H4 (cell line): ENCODE data around the gene PRSS22. TPM values are rescaled to one million over a fixed set of nuclear protein-coding genes. Genes with fewer than 3 reads are reported as not detected.

Experiments
- DNase-seq: peaks from one replicate; pipeline ENCODE4 v3.0.0-alpha.2; 2015; ENCODE audit warnings: low spot score
- total RNA-seq: library from RNA; depleted of rRNA; stranded (reverse); fragments of >200 nt; shearing (Covaris generic); gene quantifications from 2 replicates; pipeline ENCODE4 v1.2.3, GENCODE V29; 2014

PRSS22 gene
- total RNA-seq, 1 experiment from 2014 or later: not detected

DNA sequence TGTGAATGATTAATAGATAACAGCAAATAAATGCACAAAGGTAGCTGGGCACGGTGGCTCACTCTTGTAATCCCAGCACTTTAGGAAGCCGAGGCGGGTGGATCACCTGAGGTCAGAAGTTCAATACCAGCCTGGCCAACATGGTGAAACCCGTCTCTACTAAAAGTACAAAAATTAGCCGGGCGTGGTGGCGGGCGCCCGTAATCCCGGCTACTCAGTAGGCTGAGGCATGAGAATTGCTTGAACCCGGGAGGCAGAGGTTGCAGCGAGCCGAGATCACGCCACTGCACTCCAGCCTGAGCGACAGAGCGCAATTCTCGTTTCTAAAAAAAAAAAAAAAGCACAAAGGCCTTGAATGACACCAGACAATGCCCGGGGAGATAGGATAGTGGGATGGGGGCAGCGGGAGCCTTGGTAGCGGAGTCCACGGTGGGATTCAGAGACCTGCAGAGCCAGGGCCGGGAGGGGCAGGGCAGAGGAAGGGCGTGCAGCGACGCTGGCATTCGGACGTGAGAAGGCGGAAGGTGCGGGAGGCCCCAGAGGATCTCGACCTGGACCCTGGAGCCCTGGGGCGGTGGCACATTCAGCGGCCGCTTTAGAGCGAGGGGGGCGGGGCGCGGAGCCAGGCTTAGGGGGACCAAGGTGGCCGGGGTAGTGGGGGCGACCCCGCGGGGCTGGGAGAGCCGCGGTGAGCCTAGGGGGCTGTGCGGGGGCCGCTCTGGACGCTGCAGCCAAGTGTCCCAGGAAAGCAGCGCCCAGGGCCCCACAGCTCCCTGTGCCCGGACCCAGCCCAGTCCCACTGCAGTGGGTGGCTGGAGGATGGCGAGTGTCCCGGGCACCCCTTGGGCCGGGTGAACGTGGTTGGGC, 24.0 kb upstream of the PRSS22 start:
- no peak for DNase-seq

DNA sequence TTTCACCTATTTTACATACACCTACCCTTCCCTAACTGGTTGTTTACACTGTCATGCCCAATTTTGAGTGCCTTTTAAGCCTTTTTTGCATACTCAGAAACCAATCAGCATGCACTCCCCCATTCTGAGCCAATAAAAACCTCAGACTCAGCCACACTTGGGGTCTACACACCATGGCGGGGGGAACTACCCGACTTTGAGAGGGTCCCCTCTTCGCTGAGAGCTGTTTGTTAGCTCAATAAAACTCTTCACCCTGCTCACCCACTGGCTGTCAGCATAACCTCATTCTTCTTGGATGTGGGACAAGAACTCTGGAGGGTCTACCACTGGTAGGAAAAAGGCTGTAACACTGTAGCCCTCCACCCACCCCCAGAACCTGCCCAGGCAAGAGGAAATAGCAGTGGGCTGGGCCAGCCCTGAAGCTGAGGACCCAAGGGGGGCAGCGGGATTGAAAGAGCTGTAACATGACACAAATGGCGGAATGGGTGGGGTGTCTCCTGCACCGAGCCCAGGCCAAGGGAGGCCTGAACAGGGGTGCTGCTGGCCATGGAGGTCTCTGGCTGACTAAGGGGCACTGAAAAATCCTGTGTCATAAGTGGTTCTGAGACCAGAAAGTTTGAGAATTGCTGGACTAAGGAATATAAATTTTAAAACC, 22.0 kb upstream of the PRSS22 start:
- DNase-seq: no peak

DNA sequence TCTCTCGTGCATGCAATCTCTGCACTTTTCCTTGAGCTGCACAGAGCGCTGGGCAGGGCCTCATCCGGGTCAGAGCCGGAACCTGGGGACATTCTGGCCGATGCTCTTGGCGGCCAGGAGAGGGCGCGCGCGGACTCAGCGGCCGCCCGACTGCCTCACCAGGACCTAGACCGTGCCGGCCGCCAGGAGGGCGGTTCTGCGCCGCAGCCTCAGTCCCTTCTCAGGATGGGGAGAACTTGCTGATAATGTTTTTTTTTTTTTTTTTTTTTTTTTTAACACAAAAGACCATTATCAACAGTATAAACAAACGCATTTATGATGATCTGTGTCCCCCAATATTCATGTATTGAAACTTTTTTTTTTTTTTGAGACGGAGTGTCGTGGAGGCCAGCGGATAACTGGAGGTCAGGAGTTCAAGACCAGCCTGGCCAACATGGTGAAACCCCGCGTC, 17.0 kb upstream of the PRSS22 start:
- peak; percentile 67 for DNase-seq

DNA sequence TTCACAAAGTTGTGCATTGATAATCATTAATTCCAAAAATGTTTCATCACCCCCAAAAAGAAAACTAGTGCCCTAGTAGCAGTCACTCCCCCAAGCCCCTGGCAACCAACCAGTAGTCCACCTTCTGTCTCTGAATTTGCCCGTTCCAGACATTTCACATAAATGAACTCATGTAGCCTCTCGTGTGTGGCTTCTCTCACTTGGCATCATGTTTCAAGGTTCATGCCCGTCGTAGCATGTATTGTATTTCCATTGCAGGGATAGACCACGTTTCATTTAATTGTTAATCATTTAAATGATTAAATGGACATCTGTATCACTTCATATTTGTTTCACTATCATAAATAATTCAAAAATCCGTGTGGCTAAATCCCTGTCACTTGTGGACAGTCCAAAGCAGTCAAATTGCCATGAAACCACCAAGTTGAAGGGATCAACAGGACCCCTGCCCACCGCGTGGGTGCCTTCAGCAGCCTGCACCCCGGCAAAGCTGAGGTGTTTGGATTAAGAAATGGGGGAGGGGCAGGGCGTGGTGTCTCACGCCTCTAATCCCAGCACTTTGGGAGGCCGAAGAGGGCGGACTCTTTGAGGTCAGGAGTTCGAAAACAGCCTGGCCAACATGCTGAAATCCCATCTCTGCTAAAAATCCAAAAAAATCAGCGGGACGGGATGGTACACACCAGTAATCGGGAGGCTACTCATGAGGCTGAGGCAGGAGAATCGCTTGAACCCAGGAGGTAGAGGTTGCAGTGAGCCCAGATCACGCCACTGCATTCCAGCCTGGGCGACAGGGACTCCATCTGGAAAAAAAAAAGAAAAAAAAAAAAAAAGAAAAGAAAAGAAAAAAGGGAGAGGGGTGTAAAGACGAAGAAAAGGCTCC, 16.3 kb upstream of the PRSS22 start:
- no peak for DNase-seq

DNA sequence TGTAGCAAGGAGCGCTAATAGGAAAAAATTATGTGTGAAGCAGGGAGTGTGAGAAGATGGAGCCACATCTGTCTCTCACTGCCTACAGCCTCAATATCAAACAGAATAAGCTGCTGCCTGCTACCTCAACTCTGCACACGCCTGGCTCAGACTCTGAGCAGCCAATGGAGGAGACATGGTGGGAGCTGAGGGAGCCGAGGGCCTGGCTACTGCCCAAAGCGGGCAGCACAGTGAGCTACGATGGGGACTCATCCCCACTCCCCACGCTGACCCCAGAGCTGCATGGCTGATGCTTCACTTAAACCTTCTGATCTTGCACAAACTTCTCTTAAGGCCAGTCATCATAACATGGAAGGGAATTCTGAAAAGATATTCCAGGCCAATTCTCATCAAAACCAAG, 14.0 kb upstream of the PRSS22 start:
- no peak for DNase-seq

DNA sequence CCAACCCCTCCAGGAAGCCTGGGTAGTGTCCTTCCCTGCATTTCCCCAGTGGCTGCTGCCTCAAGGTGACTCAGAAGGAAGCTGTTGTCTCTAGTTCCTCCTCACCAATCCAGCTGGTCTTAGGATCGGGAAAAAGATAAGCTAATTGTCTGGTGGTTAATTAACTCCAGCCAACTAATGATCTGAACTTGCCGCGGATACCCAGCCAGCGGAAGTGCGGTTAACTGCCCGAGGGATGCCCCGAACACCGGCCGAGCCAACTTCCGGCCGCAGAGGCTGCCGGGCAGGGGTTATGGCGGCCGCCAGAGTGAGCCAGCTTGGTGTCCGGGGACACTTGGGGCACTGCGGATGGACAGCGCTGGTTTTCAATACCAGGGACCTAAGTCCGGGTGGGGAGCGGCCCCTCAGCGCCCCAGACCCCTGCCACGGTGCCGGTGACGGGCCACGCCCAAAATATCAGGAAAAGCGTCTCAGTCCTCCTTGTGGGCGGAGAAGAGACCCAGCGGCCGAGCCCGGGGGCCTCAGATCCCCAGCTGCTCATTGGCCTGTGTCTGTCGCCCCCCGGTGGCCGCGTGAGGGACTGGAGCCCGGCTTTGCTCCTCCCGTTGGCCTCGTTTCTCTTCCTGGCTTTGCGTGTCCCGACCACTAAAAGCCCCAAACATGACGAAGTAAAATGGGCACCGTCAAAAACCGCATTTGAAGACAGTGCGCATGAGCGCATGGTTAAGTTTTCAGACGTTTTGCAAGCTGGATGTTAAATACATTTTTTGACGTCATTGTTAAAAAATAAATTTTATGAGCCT, 10.2 kb upstream of the PRSS22 start:
- peak; percentile 95 for DNase-seq

DNA sequence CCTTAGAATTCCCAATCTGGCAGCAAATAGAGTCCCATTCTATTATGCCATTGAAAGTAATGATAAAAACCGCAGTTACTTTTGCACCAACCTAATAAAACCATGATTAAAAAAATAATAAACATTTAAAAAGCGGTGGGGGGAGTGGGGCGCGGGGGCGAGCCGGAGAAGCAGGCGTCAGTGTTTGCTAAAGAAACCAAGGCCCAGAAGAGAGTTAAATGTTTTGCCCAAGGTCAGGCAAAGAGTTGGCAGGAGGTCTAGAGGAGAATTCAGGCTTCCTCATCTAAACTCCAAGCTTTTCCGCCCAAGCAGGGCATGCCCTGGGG, 9.7 kb upstream of the PRSS22 start:
- DNase-seq: no peak

DNA sequence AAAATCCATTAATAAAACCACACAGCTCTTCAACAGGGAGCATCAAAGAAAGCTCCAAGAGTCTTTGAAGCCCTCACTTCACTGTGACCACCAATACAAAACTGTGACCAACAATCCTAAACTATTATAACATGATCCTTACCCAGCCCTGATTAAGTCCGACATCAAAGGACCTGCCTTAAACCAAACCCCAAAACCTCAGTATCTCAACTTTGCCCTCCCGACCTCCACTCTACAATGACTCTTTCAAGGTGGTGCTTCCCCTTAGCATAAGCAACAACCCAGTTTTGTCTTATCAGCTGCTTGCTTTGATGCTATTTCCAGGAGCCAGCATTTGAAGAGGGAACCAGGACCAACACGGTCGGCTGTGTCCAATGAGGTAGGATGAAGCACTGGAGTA, 8.5 kb upstream of the PRSS22 start:
- no peak for DNase-seq

DNA sequence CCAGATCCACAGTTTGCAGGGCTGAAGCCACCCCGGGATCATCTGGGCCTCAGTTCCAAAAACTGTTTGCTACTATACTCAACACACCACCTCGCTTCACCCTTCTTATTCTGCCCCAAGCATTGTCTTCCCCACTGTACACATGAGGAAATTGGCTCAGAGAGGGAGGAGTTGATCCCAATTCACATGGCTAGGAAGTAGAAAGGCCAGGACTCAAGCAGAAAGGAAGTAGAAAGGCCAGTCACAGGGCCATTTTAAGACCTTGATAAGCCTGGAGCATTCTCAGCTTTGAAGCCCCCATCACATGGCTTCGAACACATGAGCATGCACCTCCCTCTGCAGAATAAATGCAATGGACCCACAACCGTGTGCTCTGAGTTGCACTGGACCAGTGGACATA, 7.7 kb upstream of the PRSS22 start:
- no peak for DNase-seq

DNA sequence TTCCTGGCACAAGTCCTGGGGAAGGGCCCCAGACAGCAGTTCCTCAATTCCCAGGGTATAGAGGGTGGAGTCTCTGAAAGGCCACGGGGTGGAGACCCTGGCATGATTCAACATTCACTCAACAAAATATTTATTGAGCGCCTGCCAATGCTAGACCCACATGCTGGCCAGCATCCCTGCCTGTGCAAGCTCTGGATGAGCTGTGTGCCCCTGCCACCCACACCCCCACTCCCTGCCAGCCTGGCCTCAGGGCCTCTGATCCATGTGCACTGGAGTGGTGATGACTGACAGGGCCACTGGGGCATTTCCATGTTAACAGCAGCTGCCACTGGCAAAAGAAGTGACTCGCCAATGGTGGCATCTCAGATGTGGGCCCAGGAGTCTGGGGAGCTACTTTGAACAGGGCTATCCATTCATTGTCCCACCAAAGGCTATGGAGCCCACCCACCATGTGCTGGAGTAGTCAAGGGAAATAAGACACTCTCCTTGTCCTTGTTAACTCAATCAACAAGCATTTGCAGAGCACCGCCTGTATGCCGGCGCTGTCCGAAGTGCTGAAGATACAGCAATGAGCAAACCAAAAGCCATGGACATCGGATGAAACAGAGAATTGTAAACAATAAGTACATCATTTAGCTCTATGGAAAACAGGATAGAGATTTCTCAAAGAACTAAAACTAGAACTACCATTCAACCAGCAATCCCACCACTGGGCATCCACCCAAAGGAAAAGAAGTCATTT, 3.0 kb upstream of the PRSS22 start:
- no peak for DNase-seq

DNA sequence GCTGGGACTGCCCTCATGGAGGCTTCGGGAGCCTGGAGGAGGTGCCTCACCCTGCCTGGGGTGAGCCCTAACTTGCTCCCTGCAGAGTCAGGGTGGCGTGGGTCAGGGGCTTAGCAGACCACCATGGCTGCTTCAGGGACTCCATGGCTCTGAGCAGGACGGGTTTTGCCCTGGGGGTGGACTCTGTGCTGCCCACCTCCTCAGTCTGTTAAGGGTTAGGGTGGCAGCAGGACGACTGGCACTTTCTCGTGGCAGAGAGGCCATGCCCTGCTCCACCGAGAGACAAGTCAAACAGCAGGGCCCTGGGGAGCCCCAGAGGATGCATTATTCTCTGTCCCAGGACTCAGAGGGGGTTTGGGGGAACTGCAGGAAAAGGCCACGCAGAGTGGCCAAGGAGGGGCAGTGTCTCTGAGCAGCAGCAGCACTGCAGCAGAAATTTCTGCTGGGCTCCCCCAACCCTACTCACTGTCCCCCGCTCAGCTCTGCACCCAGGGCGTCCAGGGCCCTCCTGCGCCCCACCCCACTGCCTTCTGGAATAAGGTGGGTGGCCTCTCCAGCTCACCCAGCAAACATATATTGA, 1.8 kb upstream of the PRSS22 start:
- no peak for DNase-seq

DNA sequence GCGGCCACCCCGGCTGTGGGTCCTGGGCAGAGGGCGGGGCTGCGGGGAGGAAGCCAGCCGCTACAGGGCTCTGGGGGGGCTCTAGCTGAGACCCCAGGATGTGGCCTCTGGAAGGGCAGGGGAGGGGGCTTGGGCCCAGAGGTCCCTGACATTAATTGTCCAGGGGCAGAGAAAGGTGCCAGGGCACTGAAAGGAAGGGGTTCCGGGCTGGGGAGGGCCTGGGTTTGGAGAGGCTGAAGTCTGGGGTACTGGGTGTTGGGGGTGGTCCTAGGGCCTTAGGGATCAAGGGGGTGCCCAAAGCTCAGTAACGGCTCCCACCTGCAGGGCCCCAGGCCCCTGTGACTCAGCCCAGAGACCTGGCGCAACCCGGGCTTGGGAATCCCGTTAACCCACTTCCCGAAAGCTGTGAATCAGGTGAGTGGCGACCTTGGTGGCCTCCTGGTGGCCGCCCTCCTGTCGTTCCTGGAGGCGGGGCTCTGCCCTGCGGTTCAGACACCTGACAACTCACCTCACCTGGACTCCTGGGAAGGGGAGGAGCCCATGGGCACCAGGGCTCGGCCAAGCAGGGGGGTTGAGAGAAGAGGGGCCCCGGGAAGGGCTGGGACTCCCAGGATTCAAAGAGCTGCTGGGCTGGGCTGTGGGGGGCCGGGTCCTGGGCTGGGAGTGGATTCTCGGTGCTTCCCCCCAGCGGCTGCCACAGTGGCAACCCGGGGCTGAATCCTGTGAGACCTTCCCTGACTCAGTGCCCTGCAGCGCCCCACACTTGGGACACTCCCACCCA, 465 bp upstream of the PRSS22 start:
- DNase-seq: no peak

DNA sequence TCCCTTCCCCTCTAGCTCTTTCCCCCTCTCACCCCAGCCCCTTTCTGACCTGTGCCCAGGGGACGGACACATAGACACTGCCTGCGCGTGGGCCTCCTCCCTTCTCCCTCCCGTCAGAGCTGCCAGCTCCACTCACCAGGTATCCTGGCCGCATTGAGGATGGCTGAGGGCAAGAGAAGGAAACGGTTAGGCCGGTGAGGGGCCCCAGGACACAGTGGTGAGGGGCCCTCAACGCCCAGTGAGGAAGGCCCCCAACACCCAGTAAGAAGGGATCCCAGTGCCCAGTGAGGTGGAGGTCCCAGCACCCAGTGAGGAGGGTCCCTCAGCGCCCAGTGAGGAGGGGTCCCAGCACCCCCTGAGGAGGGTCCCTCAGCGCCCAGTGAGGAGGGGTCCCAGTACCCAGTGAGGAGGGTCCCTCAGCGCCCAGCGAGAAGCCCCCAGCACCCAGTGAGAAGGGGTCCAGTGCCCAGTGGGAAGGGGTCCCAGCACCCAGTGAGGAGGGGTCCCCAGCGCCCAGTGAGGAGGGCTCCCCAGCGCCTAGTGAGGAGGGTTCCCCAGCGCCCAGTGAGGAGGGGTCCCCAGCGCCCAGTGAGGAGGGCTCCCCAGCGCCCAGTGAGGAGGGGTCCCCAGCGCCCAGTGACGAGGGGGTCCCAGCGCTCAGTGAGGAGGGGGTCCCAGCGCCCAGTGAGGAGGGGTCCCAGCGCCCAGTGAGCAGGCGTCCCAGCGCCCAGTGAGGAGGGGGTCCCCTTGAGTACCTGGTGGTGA, 1.1 kb downstream of the PRSS22 start:
- DNase-seq: no peak

DNA sequence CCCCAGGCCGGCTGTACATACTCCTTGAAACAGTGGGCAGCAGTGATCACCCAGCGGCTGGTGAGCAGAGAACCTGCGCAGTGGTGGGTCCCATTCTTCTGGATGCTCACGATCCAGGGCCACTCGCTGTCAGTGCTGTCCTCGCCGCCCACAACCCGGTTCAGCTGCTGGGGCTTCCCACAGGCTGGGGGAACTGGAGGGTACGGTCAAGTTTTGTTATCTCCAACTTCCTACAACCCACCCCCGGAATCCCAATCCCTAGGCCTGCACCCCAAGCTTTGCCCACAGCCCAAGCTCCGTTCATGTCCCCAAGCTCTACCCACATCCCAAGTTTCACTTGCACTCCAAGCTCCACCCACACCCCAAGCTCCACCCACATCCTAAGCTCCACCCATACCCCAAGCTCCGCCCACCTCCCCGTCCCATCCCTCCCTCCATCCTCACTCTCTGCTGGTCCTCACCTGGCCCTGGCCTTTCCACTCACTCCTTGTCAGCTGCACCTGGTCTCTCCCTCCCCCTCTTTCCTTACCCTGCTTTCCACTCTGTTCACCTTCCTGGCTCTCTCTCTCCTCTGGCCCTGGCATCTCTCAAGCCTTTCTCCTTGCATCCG, 1.8 kb downstream of the PRSS22 start:
- DNase-seq: no peak

DNA sequence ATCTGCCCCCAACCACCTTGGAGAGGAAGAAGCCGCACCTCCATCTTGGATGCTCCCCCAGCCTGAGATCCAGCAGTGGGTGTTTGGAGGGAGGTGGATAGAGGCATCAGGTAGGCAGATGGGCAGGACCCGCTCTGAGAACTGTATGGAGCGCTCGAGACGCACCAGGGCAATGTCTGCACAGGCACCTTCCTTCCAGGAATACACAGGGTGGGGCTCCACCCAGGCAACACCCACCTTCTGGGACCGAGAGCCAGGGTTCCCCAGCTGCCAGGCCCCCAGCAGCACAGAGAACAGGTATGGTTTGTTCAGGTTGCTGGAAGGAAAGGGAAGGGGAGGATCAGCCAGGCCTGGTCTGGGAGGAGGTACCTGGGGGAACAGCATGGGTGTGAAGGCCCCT, 2.4 kb downstream of the PRSS22 start:
- no peak for DNase-seq

DNA sequence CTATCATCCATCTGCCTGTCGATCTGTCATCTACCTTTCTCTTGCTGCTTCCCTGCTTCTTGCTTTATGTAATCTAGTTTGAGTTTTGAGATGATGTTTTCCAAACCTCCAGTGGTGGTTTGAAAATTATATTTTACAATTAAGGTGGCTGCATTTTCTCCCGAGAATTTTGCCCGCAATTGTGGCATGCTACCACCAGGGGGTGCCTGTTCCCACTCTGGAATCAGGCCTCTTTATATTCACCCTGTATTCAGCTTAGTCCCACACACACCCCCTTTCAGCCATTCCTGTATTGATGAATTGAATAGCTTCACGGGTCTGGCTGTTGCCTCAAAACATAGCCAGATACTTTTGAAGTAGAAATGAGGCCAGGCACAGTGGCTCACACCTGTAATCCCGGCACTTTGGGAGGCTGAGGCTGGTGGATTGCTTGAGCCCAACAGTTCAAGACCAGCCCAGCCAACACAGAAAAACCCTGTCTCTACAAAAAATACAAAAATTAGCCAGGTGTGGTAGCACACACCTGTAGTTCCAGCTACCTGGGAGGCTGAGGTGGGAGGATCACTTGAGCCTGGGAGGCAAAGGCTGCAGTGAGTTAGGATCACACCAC, 3.2 kb downstream of the PRSS22 start:
- DNase-seq: no peak

DNA sequence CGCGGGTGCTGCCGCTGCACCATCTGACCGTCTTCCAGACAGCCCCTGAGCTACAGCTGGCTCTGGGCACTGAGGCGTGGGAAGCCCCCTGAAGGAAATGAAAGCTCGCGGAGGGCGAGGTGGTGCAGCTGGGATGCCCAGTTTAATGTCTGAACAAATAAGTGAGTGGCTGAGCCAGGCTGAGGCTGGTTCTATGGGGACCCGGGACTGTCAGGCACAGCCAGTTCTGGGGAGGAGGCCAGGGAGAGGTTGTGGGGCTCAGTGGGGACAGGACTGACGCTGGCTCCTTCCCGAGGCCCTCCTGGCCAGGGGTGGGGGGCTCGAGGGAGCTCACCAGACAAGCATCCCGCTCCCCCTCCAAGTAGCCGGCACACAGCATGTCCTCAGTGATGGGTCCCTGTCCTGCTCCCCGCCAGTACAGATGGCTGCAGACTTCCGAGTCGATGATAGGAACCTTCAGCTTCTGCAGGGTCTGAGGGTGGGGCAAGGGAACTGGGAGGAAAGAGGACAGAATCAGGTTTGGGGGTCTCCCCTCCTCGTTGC, 4.4 kb downstream of the PRSS22 start:
- no peak for DNase-seq
